Heart right ventricle (tissue), 16 donors: Measurements from ENCODE around the gene SYT15. TPM values are rescaled to one million over a fixed set of nuclear protein-coding genes. Genes with fewer than 3 reads are reported as not detected.

Experiments
- ATAC-seq, 8 donors: fragments of 200-7000 bp; cut with Tn5 transposase; one replicate each; pipeline ENCODE4 v1.9.1; 2020; ENCODE audit warnings: mild to moderate bottlenecking in 8 of 8, moderate library complexity in 8 of 8, moderate number of reproducible peaks in 1 of 8
- DNase-seq, 2 donors: peaks; one replicate each; pipeline ENCODE4 v3.0.0-alpha.2; 2020
- H3K27ac ChIP-seq, 10 donors: fragments of 200-600 bp; sonication (generic) in 2 of 10; one replicate each; pipeline versions ENCODE4 v1.5.0 to v1.8.0; 2020 to 2022; ENCODE audit warnings: mild to moderate bottlenecking in 3 of 10
- H3K27me3 ChIP-seq, 7 donors: fragments of 200-600 bp; one replicate each; pipeline ENCODE4 v1.8.0; 2021 to 2022; ENCODE audit warnings: mild to moderate bottlenecking in 2 of 7
- H3K36me3 ChIP-seq, 9 donors: fragments of 200-600 bp; sonication (generic) in 1 of 9; one replicate each; pipeline versions ENCODE4 v1.5.0 to v1.8.0; 2020 to 2022; ENCODE audit warnings: mild to moderate bottlenecking in 2 of 9
- H3K4me1 ChIP-seq, 9 donors: fragments of 200-600 bp; sonication (generic) in 1 of 9; one replicate each; pipeline versions ENCODE4 v1.5.0 to v1.8.0; 2020 to 2022; ENCODE audit warnings: mild to moderate bottlenecking in 4 of 9
- H3K4me3 ChIP-seq, 10 donors: fragments of 200-600 bp; sonication (generic) in 2 of 10; one replicate each; pipeline versions ENCODE4 v1.5.0 to v1.8.0; 2020 to 2022; ENCODE audit warnings: mild to moderate bottlenecking in 7 of 10, moderate library complexity in 2 of 10
- H3K9me3 ChIP-seq, 11 donors: fragments of 200-600 bp in 10 of 11; sonication (generic) in 2 of 11; one replicate each; pipeline versions ENCODE4 v1.5.0 to v1.8.0; 2013 to 2022; ENCODE audit warnings: mild to moderate bottlenecking in 2 of 11, control low read depth in 1 of 11, moderate library complexity in 1 of 11
- WGBS, 2 donors: extraction: QIAGEN DNeasy Blood & Tissue Kit; methylation state at CpG; one replicate each; pipeline ENCODE4 v1.1.7; 2013; ENCODE audit warnings: inconsistent platforms in 1 of 2; 5-methylcytosine and 5-hydroxymethylcytosine counted together
- intact Hi-C, 10 donors: fragments of 100-400 bp; cut with DNase I; formaldehyde crosslinking; loops; one replicate each; pipeline versions ENCODE4 v1.11.1 to v1.14.2; 2022
- polyA plus RNA-seq, 2 donors: library from polyadenylated mRNA; stranded (reverse); fragments of 200-250 nt; gene quantifications; one replicate each; pipeline ENCODE4 v1.2.3, GENCODE V29; 2013
- total RNA-seq, 10 donors: library from RNA; stranded (reverse); fragmentation: NEBNext Ultra II Directional in 3 of 10; extraction: Animal tissue kit (Norgen Biotek cat#: 25700) in 3 of 10; gene quantifications; one replicate each; pipeline versions ENCODE4 v1.2.1 to v1.2.4, GENCODE V29; 2021 to 2023
- TF ChIP-seq, protein P1 (sequence below), 9 donors: fragments of 200-600 bp; sonication (generic) in 2 of 9; IDR thresholded peaks; one replicate each; pipeline versions ENCODE4 v1.5.0 to v1.8.0; 2021 to 2022; ENCODE audit warnings: antibody characterized with exemption in 9 of 9, mild to moderate bottlenecking in 5 of 9, moderate library complexity in 1 of 9
- donor health status: Arrhythmogenic right ventricular cardiomyopathy.
- donor health status: ischemic (EF 13 %, LVEDD 7.1; RV severe dilation, severe dysfunction).
- donor health status: healthy with polysubstance abuse.
- donor health status: DM: no; HTN: yes; CAD: no.
- donor health status: DM: no; HTN: no; CAD: no.
- donor health status: ischemic (EF 25% LVEDD 6.9; RV normal size, moderate dysfunction).
- donor health status: ischemic (EF 25% LVEDD 5.7; RV mildly dilated, moderate dysfunction).
- donor health status: healthy.
- donor health status: DM: yes; HTN: yes; CAD: no.
- donor health status: Ischemic cardiomyopathy.
- donor health status: ischemic (EF 35%, LVEDD 5.7; RV mildly dilated, moderate dysfunction).
- donor health status: nonischemic (EF 11% LVEDD 7.7; RV severe dilation, severe dysfunction).
- donor health status: DM: yes; HTN: yes; CAD: no.
- donor health status: PGD.
- donor health status: ischemic (EF 29% LVEDD 5.4; RV normal size, mild dysfunction).
- donor health status: nonischemic (EF 23%, LVEDD 6.1; RV moderate dilation, normal function).

The SYT15 gene
- total and polyA plus RNA-seq, 12 donors: 0.87 to 4.1 (median 2.9) TPM

DNA sequence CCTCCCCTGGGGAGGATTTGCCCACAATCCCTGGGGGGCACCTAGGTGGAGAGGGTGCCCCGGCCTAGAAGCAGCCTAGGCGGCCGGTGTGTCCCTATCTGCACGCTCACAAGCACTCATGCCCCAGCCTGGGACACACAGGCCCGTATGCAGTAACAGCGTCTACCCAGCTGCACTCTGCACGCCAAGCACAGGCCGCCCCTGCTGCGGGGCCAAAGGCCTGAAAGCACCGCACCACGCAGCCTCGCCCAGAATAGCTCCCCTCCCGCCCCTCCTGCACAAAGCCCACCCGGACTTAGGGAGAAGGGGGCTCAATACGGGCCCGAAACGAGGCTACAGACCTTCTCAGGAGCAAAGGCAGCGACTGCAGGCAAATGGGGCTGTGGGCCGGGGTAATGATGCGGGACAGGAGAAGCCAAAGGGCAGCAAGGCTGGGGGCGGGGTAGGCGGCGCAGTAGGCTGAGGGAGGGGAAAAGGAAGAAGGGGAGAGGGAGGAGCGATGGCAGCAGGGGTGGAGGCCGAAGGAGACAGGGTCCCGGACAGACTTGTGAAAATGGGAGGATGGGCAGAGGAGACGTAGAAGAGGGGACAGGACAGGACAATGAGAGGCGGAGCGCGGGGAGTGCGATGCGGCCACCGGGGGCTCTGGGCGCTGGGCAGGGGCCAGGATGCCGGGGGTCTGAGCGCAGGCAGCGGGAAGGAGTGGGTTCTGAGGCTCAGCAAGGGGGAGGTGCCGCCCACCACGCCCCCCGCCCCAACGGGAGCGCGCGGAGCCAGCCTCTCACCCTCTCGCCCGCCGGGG is 23.0 kb upstream of the SYT15 start:
- DNase-seq (no peak), ATAC-seq (peak in 1 of 8 donors; percentile 13)
- H3K4me3 ChIP-seq: peak overlapping the region; percentile 7 to 48 (median 36)
- H3K27me3 ChIP-seq: peaks cover 30 to 99% (median 94%) of the 10 kb centered on the region in 7 donors
- TF ChIP-seq, protein P1, sequence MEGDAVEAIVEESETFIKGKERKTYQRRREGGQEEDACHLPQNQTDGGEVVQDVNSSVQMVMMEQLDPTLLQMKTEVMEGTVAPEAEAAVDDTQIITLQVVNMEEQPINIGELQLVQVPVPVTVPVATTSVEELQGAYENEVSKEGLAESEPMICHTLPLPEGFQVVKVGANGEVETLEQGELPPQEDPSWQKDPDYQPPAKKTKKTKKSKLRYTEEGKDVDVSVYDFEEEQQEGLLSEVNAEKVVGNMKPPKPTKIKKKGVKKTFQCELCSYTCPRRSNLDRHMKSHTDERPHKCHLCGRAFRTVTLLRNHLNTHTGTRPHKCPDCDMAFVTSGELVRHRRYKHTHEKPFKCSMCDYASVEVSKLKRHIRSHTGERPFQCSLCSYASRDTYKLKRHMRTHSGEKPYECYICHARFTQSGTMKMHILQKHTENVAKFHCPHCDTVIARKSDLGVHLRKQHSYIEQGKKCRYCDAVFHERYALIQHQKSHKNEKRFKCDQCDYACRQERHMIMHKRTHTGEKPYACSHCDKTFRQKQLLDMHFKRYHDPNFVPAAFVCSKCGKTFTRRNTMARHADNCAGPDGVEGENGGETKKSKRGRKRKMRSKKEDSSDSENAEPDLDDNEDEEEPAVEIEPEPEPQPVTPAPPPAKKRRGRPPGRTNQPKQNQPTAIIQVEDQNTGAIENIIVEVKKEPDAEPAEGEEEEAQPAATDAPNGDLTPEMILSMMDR (IDR thresholded peaks at IDR 0.05): no peak
- WGBS, 2 donors: 21 to 25% methylated on average over 47 of the region's 47 CpGs
- H3K27ac ChIP-seq: no peak overlapping the region
- no peaks in the 10 kb centered on the region for H3K36me3 ChIP-seq
- peaks cover 0 to 9% (median 7%) of the 10 kb centered on the region in 9 donors for H3K4me1 ChIP-seq
- H3K9me3 ChIP-seq: no peaks in the 10 kb centered on the region
- intact Hi-C loops: no loop called here

DNA sequence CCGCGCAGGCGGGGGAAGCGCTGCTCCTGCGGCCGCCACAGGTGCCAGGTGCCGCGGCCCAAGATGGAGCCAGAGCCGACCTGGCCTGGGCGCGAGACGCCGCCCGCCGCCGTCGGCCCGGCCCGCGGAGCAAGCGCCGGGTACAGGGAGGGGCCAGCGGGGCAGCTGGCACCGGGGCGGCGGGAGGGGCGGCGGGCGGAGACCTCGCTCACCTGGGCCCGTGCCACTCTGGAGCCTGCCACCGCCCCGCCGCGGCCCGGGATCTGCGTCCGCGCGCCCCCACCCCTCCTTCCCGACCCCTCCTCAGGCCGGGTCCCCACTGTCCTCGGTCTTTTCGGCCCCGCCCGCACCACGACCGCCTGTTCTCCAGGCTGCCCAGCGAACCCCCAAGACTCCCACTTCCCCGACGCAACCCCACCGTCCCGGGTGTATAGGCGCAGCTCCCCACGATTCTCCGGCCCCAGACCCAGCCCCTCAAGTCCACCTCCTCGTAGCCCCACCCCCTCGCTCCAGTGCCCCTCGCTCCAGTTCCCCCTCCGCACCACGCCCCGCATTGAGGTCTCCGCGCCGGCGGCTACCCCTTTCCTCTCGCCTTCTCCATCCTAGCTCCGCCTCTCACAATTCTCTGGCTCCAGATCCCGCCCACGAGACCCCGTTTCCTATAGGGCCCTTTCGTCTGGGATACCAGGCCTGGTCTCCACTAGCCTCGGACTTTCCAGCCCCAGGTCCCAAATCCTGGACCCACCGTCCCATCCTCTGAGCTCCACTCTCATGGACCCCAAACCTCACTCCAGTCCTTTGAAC is 22.2 kb upstream of the SYT15 start, which contains the start of gene GPRIN2:
Gene GPRIN2, minus strand, starts transcription at position 144 of the 804 bp plus-strand sequence. CDS start 5,922 bp downstream, outside the sequence.
- WGBS, 2 donors: 4% methylated on average over 74 of the region's 74 CpGs
- Histone ChIP-seq H3K4me3 (peak within 1 kb of the TSS; percentile 7 to 48 (median 36)), H3K9me3 (no peaks in the 10 kb centered on the region), H3K36me3 (no peaks in the 10 kb centered on the region), H3K4me1 (peaks cover 0 to 9% (median 7%) of the 10 kb centered on the region in 9 donors), H3K27ac (no peak within 1 kb of the TSS), H3K27me3 (peaks cover 30 to 94% (median 91%) of the 10 kb centered on the region in 7 donors)
- DNase-seq (no peak), ATAC-seq (no peak)
- TF ChIP-seq, protein P1 (IDR thresholded peaks at IDR 0.05): no peak
- intact Hi-C loops: no loop called here

DNA sequence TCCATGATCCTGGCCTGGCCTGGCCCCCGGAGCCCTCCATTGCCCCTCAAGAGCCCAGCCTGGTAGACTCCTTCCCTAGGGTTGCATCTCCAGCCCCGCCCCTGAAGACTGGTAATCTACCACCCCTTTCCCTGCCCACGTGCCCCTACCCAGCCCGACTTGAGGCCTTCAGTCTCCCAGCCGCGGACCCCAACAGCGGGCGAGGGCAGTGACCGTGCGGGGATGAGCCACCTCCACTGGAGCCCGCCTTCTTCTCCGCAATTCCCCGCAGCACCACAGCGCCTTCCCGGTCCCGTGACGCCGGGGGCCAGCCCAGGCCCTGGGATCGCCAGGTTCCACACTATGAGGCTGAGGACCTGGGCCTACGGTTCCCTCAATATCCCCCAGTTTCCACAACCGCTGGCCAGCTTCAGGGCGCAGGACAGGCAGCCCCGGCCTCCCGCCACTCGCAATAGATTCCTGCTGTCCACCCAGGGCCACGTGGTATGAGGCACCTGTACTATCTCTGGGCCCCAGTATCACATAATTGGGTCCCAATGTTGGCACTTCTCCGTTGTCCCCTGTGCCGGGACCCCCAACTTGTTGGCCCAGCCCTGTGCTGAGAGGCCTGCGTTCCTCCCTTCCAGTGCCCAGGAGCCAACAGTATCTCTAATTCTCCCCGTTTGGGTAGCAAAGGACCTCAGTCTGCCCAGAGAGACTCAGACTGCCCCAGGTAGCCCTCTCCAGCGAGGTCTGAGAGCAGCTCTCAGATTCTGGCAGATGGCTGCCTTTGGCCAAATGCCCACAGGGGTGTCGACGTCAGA is 21.4 kb upstream of the SYT15 start:
- Histone ChIP-seq H3K9me3 (no peaks in the 10 kb centered on the region), H3K4me1 (peaks cover 0 to 9% (median 7%) of the 10 kb centered on the region in 9 donors), H3K27me3 (peaks cover 30 to 87% (median 85%) of the 10 kb centered on the region in 7 donors), H3K27ac (no peak overlapping the region), H3K4me3 (no peak overlapping the region), H3K36me3 (no peaks in the 10 kb centered on the region)
- intact Hi-C loops: no loop called here
- TF ChIP-seq, protein P1 (IDR thresholded peaks at IDR 0.05): no peak
- DNase-seq (peak in 1 of 2 donors; percentile 5), ATAC-seq (peak in 2 of 8 donors; percentile 9 to 20)
- 86% methylated on average over 33 of the region's 33 CpGs for WGBS, 2 donors

DNA sequence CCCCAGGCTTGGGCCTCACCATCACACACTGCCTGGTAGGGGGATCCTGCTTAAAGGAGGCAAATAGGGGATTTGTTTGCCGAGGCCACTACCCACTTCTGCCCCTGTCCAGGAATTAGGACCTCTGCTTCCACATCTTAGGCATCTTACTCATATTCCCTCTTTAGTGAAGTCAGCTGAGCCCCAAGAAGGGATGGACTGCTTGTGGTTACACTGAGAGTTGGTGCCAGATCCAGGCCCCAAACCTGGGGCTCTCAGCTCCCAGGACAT is 20.9 kb upstream of the SYT15 start:
- H3K9me3 ChIP-seq: no peaks in the 10 kb centered on the region
- DNase-seq: no peak
- intact Hi-C loops: no loop called here
- 38 to 44% methylated on average over 1 of the region's 1 CpG for WGBS, 2 donors
- TF ChIP-seq, protein P1 (IDR thresholded peaks at IDR 0.05): no peak
- H3K27ac ChIP-seq: no peak overlapping the region
- H3K36me3 ChIP-seq: no peaks in the 10 kb centered on the region
- no peak overlapping the region for H3K4me3 ChIP-seq
- H3K4me1 ChIP-seq: peaks cover 0 to 9% (median 7%) of the 10 kb centered on the region in 9 donors
- no peak for ATAC-seq
- H3K27me3 ChIP-seq: peaks cover 30 to 82% (median 81%) of the 10 kb centered on the region in 7 donors
